MV-4-11 (cell line): ENCODE results near the gene CD55.

Experiments used
- DNase-seq: peaks from one replicate; lab custom pipeline; 2025; lab: John Stamatoyannopoulos, UW

Gene CD55, protein sequence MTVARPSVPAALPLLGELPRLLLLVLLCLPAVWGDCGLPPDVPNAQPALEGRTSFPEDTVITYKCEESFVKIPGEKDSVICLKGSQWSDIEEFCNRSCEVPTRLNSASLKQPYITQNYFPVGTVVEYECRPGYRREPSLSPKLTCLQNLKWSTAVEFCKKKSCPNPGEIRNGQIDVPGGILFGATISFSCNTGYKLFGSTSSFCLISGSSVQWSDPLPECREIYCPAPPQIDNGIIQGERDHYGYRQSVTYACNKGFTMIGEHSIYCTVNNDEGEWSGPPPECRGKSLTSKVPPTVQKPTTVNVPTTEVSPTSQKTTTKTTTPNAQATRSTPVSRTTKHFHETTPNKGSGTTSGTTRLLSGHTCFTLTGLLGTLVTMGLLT

DNA sequence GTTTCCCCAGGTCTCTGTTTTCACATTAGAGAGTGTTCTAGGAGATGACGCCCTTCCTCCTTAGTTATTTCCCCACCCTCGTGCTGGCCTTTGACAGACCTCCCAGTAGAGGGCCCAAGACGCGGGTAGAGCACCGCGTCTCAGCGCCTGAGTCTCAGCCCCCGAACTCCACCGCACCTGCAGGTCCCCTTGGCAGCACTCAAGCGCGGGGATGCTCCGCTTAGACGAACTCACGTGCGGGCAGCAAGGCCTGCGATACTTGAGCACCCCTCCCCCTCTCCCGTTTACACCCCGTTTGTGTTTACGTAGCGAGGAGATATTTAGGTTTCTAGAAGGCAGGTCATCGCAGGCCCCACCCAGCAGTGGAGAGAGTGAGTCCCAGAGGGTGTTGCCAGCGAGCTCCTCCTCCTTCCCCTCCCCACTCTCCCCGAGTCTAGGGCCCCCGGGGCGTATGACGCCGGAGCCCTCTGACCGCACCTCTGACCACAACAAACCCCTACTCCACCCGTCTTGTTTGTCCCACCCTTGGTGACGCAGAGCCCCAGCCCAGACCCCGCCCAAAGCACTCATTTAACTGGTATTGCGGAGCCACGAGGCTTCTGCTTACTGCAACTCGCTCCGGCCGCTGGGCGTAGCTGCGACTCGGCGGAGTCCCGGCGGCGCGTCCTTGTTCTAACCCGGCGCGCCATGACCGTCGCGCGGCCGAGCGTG is at the start of gene CD55:
TSS of gene CD55 (plus strand) at position 600 of the 711 bp plus-strand sequence. CDS start at position 688, 88 bp downstream.
- DNase-seq, result peak; percentile 99

DNA sequence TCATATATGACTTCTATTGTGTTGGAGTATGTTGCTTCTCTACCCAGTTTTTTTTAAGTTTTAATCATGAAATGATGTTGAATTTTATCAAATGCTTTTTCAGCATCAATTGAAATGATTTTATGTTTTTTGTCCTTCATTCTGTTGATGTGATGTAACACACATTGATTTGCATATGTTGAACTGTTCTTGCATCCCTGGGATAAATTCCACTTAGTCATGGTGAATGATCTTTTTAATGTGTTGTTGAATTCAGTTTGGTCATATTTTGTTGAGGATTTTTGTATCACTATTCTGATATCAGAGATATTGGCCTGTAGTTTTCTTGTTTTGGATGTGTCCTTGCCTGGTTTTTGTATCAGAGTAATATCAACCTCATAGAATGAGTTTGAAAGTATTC is 46.6 kb upstream of the CD55 start:
- no peak for DNase-seq

DNA sequence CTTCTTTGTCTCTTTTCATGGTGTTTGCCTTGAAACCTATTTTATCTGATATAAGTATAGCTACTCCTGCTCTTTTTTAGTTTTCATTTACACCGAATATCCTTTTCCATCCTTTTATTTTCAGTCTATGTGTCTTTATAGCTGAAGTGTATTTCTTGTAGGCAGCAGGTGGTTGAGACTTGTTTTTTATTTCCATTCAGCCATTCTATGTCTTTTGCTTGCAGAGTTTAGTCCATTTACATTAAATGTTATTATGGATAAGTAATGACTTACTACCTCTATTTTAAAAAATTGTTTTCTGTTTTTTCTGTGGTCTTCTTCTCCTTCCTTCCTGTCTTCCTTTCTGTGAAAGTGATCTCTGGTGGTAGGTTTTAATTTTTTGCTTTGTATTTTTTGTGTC is 45.0 kb upstream of the CD55 start:
- DNase-seq, result no peak

DNA sequence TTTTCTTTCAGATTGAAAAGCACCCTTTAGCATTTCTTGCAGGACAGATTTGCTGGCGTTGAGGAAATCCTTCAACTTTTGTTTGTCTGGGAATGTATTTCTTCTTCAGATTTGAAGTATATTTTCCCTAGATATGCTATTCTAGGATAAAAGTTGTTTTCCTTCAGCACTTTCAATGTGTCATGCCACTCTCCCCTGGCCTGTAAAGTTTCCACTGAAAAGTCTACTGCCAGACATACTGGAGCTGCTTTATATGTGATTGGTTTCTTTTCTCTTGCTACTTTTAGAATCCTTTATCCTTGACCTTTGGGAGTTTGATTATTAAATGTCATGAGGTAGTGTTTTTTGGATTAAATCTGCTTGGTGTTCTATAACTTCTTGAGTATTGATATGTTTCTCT is 44.2 kb upstream of the CD55 start:
- no peak for DNase-seq

DNA sequence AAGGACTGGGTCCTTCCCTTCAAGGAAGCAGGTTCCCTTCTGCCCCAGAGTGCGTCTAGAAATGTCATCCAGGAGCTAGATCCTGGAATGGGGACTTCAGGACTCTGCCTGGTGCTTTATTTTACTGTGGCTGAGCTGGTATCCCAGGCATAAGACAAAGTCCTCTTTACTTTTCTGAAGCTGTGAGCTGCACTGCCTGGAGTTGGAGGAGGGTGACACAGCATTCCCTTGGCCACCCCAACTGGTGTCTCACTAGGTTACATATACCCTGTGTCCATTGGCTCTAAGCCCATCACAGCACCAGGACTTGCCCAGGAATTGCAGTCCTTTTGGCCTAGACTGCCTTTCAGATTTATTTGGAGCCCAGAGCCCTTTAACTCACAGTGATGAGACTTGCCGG is 41.8 kb upstream of the CD55 start:
- DNase-seq, result no peak

DNA sequence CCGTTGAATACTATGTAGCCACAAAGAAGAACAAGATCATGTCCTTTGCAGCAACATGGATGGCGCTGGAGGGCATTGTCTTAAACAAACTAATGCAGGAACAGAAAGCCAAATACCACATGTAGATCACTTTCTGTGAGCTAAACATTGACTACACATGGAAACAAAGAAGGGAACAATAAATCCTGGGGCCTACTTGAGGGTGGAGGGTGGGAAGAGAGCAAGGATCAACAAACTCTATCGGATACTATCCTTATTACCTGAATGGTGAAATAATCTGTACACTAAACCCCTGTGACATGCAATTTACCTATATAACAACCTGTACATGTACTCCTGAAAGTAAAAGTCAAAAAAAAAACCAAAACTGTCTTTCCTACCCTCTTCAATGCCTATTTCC is 40.8 kb upstream of the CD55 start:
- DNase-seq, result no peak

DNA sequence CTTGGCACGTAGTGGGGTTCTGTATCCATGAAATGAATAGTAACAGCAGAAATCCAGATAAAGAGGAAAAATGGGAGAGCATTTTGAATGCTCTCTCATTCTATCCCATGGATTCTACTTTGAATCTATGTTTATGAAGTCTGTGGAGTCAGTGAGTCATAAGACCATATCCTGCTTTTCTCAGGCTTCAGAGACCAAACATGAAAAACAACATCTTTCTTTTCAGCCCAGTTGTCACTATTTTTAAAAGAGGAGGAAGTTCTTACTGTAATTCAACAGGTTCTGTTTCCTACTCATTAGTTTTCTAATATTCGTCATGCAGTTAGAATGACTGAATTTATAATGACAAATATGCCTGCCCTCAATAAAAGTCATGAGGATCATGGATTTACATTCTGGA is 39.4 kb upstream of the CD55 start:
- no peak for DNase-seq

DNA sequence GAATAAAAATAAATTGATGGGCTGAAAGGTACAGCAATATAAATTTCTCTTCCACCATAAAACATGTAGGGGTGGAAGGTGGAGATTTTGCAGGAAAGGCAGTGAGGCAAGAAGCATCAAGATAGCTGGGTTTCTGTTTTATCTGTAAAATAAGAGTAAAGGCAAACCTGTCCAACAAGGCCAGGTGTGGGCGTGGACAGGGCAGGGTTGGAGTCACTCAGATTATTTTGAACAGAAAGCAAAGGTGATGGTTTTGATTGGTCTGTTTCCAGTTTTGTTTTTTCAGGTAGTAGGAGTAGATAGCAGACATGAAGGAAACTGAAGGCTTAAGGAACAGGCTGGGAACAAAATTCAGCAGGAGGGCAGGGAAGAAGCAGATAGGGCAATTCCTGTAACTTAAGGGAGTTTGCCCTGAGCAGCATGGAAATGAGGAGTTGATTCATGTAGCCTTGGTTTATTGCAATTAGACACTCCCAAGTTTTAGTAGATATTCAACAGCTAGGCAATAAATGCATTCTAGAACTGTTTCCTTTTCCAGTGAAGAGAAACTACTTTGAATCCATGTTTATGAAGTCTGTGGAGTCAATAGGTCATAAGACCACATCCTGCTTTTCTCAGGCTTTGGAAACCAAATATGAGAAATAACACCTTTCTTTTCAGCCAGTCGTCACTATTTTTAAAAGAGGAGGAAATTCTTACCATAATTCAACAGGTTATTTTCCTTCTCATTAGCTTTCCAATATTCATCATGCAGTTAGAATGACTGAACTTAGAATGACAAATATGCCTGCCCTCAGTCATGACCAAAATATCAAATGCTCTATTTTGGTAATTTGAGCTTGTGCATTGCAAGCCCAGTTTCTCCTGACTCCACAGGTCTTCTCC is 38.7 kb upstream of the CD55 start:
- DNase-seq, result no peak

DNA sequence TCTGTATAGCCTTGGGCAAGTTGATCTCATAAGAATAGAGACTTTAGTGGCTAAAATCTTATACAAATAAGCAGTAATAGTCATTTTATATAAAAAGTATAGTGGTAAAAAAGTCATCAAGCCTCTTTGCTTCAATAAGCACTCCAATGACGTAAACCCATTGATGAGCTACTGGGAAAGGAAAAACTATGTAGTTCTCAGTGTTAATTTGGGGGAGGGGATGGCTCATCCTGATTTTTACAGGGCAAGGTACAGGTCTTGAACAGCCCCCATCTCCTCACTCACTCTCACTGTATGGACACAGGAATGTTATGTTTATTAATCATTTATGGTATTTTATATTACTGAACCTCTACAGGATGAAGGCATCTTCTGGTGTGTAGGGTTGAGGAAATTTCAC is 38.1 kb upstream of the CD55 start:
- DNase-seq, result no peak

DNA sequence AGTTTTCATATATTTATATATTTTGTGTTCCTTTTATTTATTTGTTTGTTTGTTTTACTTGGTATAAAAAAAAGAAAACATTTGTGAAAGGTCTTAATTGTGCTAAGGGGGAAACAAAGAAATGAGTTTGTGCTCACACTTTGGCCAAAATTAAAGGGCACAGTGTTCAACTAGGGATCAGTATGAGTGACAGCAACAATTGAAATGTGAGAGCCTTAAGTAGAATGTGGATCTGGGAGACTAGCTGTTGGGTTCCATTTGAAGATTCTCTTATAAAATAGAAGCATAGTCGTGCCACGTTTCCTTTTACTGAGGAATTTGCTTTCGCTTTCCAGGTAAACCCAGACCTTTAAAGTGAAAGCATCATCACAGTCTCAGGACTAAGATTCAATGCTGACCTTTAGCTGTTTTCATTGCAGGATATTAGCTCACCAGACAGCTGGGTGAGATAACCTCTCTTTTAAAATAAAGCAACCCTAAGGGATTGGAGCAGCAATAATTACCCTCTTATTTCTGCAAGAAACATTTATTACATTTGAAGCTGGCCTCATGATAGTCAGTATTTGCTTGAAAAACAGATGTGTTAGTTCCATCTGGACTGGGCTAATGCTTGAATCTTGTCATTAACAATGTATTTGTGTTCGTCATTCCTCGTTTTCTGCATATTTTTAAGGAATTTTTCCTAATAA is 37.1 kb upstream of the CD55 start:
- DNase-seq, result no peak

DNA sequence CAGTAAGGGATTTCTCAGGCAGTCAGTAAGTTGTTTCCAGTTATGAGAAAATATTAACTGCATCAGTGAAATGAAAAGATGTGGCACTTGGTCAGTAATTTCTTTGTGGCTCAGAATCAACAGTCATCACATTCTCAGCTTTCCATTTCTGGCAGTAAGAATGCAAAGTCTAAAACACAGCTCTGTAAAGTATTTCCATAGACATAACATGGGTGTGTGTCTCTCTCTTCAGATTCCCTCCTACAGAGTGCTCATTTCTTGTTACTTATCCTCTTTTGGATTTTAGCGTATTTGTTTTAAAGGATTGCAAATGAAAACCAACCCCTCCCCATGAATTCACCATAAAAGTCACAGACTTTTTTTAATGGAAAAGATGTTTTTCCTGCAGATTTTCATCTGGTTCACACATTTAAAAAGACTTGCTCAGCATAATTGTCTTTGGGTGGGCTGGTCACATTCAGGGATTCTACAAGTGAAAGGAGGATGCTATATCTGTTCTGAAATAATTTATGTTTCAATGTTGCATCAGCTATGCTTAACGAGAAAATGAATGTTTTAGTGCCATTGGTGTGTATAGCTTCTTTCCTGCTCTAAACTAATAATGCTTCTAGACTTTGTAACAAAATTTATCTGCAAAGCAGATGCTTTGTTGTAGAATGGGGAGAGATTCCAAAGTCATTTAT is 34.6 kb upstream of the CD55 start:
- no peak for DNase-seq

DNA sequence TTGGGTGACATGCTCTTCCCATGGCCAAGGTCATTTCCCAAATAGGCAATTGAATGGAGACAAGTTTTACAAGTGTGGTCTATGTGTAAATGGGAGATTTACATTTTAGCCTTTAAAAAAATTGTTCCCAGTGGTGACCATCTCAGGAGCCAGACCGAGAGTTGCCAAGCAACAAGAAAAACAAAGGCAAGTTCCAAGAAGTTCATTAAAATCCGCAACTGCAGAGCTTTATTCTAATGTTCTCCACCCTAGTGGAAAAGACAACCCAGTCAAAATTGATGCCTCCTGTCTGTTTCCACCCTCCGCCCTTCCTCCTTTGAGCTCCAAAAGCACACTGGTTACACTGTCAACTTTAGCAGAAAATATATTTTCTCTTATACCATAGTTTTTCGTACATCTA is 33.2 kb upstream of the CD55 start:
- no peak for DNase-seq

DNA sequence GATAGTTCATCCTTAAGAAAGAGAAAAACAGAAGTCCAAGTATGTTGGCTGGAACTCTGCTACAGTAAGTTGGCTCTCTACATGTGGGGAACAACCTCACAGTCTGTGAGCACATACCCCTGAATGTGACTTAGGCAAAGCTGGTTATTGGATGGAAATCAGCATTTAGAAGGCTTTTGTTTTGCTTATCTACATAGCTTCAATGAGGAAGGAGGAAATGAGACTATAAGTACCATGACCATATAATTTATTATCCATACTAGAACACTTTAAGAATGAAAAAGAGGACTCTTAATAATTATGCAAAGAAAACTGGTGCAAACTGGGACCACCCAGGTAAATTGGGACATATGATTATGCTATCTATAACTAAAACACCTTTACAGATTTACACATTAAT is 31.7 kb upstream of the CD55 start:
- DNase-seq, result no peak

DNA sequence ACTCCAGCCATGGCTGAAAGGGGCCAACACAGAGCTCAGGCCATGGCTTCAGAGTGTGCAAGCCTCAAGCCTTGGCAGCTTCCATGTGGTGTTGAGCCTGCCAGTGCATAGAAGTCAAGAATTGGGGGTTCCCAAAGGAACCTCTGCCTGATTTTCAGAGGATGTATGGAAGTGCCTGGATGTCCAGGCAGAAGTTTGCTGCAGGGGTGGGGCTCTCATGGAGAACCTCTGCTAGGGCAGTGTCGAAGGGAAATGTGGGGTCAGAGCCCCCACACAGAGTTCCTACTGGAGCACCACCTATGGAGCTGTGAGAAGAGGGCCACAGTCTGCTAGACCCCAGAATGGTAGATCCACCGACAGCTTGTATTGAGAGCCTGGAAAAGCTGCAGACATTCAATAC is 29.8 kb upstream of the CD55 start:
- DNase-seq, result no peak

DNA sequence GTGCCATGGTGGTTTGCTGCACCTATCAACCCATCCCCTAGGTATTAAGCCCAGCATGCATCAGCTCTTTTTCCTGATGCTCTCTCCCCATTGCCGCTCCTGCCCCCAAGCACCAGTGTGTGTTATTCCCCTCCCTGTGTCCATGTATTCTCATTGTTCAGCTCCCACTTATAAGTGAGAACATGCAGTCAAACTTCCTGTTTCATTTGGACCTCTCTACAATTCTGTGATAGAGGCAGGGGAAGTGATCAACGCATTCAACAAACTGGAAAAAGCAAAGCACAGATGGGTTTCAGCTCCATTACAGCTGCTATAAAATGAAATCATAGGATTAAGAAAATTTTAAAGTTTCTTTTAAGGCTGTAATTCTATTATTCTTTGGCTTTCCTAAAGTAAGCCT is 23.3 kb upstream of the CD55 start:
- DNase-seq, result peak; percentile 21

DNA sequence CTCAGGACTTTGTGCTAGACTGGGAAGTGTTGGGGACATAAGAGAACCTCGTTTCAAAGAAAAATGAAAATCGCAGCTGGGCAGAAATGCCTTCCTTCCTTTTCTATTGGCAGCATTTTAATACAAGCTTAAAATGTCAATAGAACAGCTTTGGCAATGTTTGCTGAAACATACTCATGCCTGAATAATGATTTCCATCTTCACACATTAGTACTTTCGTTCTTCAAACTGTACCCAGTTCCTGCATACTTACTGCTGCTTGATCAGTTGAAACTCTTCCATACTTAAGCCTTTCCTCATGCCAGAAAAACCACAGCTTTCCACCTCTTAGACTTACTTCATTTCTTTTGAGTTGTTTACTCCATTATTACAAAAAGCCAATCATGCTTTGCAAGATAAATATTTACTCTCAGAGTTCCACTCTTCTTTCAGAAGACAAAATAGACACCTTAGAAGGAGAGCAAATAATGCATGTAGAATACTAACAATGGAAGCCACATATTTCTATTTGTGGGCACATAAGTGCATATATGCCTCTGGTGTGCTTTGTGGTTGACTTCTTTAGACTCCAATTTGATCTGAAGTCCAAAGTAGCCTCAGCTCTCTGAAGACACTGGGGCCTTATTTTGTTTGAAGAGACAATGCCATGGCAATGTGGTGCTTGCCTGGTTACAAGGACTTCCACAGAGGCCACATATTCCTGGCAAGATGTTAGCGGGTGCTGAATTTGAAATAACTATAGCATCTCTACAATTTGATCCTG is 22.7 kb upstream of the CD55 start:
- DNase-seq, result peak; percentile 5

DNA sequence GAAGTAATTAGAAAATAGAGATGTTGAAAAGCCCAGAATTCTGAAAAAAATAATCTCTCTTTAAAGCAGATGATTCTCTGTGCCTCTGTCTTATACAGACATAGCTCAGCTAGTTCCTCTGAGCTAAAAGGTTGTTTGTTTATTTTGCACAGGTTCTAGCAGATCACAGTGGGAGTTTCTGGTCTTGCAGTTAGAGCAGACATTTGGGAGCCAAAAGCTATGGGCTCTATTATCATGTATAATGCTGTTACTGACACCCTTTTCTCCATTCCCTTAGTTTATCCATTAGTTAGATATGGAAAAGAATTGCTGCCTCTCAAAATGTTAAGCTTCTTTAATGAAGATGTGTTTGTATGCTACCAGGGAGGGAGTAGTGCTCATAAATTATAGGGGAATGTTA is 20.5 kb upstream of the CD55 start:
- DNase-seq, result no peak

DNA sequence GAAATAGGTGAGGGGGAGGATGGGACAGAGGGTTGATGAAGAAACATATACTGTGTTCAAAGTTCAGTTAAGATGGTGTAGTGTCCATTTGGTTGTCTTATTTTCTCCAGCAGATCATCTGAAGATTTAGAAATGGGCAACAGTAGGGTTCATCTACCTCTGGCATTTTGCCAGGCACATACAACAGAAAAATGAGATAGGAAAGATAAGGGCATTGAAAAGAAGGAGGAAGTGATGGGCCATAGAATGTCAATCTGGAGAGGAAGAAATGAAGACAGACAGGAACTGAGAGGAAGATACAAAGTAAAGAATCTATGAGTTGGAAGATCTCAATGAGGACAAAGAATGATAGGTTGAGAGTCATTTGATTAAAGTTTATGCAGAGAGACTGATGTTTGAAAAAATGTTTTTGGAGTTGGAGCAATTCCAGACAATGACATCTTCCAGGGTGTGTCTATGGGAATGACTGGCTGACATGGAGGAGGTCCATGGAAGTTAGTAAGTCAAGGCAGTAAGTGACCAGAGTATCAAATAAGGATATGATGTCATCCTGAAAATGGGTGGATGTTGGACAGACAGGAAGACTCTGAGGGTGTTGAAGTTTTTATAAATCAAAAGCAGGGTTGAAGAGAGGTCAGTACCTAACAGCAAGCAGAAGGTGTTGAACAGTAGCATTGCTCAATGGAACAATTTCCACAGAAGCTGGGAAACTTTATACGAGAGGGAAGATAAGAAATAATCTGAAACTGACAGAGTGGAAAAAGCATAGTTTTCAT is 18.7 kb upstream of the CD55 start:
- DNase-seq, result no peak

DNA sequence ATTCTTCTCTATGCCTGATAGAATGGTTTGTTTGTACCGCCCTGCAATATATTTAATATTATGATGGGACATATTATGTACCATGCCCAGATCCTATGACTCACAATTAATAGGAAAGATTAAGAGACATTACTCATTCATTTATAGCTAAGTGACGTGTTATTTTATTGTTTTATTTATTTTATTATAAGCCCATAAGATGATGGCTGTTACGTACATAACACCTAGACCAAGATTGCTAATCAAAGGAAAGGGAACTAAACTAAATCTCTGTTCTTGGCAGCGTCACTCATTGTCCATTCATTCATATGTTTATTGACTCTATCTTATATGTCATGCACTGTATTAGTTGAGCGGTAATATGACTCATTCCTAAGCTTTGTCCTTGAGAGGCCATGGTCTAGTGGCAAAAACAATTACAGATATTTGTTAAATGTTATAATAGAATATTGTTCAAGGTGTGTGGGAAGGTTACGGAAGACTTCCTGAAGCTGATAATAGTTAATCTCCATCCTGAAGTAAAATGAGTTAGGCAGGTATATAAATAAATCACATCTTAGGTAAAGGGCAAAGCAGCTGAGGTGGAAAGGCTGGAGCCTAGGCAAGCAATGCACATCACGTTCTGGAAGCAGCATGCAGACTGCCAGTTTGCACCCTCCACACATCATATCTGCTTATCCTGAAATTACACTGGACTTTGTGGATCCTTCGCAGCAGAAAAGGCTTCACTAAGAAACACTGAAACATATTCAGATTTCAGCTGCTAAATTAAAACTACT is 16.6 kb upstream of the CD55 start:
- DNase-seq, result no peak
